ENCODE data around the gene NUTF2.

The NUTF2 gene

DNA sequence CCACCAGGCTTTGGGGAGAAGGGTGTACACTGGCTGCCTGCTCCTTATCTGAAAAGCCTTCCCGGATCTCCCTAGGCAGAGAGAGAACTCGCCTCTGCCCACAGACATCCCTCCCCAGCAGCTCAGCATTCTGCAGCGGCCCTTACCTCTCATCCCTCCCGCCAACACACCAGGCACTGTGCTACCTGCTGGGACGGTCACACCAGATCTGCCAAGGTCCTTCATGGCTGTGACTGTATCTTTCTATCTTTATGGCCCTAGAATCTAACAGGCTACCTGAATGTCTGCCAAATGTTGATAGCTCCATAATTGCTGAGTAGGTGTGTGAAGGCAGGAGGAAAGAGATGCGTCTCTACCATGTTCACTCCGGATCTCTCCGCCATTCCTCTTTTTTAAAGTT, 32.2 kb upstream of the NUTF2 start:
- intact Hi-C loops (cut with DNase I; ENCODE audit: low total_unique reads), result no loop called here
- TF ChIP-seq, protein P1, sequence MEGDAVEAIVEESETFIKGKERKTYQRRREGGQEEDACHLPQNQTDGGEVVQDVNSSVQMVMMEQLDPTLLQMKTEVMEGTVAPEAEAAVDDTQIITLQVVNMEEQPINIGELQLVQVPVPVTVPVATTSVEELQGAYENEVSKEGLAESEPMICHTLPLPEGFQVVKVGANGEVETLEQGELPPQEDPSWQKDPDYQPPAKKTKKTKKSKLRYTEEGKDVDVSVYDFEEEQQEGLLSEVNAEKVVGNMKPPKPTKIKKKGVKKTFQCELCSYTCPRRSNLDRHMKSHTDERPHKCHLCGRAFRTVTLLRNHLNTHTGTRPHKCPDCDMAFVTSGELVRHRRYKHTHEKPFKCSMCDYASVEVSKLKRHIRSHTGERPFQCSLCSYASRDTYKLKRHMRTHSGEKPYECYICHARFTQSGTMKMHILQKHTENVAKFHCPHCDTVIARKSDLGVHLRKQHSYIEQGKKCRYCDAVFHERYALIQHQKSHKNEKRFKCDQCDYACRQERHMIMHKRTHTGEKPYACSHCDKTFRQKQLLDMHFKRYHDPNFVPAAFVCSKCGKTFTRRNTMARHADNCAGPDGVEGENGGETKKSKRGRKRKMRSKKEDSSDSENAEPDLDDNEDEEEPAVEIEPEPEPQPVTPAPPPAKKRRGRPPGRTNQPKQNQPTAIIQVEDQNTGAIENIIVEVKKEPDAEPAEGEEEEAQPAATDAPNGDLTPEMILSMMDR (IDR thresholded peaks at IDR 0.05), result no peak

DNA sequence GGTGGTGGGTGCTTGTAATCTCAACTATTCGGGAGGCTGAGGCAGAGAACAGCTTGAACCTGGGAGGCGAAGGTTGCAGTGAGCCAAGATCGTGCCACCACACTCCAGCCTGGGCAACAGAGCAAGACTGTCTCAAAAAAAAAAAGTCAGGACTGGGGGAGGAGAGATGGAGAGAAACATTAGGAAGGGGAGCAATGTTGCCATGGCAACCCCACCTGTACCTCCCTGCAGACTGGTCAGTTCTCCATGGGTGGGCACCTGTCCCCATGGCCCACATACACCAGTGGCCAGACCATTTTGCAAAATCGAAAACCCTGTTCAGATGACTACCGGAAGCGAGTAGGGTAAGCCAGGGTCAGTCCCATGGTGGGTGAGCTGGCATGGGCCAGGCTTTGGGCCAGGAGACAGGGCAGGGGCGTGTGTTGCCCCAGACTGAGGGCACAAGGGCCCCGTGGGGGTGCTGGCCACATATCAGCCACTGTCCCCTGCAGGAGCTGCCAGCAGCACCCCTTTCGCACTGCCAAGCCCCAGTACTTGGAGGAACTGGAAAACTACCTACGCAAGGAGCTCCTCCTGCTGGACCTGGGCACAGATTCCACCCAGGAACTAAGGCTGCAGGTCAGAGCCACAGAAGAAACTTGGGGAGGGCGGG, 26.0 kb upstream of the NUTF2 start:
- TF ChIP-seq, protein P1 (IDR thresholded peaks at IDR 0.05), result no peak
- Histone ChIP-seq H3K27me3 (no peaks in the 10 kb centered on the region), H3K36me3 (peaks cover 0 to 5% (median 0%) of the 10 kb centered on the region in 3 donors), H3K27ac (no peak overlapping the region), H3K4me3 (no peak overlapping the region), H3K4me1 (peaks cover 0 to 6% (median 2%) of the 10 kb centered on the region in 4 donors), H3K9me3 (no peaks in the 10 kb centered on the region)
- DNase-seq, result no peak
- intact Hi-C loops (cut with DNase I; ENCODE audit: low total_unique reads), result no loop called here

More for the DNA sequence above, 32.2 kb upstream of the NUTF2 start:
- Histone ChIP-seq H3K27ac (no peak overlapping the region), H3K4me1 (peaks cover 0 to 6% (median 2%) of the 10 kb centered on the region in 4 donors), H3K27me3 (no peaks in the 10 kb centered on the region), H3K4me3 (no peak overlapping the region), H3K36me3 (no peaks in the 10 kb centered on the region), H3K9me3 (no peaks in the 10 kb centered on the region)
- no peak for DNase-seq

DNA sequence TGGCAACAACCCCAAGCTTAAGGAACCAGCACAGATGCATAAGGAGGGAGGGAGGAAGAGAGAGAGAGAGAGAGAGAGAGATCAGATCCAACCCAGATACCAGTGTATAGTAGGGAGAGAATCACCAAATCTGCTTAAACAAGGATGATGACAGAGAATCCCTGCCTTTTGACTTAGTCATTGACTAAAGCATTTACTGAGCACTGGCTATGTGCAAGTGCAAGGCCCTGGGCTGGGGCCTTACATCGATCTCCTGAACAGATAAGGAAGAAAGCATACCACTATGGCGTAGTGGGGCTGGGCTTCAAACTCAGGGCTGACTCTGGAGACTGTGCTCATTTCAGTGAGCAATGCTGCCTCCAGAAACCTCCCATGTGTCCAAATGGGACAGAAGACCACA, 24.2 kb upstream of the NUTF2 start:
- TF ChIP-seq, protein P1 (IDR thresholded peaks at IDR 0.05), result no peak
- DNase-seq, result no peak
- no peak overlapping the region for H3K4me3 ChIP-seq
- H3K36me3 ChIP-seq, result peaks cover 0 to 23% (median 8%) of the 10 kb centered on the region in 3 donors
- H3K27me3 ChIP-seq, result no peaks in the 10 kb centered on the region
- H3K9me3 ChIP-seq, result no peaks in the 10 kb centered on the region
- no peaks in the 10 kb centered on the region for H3K4me1 ChIP-seq
- no peak overlapping the region for H3K27ac ChIP-seq
- intact Hi-C loops (cut with DNase I; ENCODE audit: low total_unique reads), result no loop called here

DNA sequence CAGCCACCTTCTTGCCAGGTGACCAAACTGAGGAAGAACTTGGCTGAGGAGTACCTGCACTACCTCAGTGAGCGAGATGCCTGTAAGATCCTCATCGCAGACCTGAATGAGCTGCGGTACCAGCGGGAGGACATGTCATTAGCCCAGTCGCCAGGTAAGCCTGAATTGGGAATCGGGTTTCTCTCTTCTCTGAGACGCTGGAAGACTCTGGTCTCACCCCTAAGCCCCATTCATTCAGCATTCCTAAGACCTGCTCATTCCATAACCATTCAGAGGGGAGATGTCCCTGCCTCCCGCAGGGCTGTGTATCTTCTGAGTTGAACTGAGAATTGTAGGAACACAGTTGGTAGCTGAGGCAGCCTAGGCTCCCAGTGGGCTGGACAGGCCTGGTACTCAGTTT, 21.6 kb upstream of the NUTF2 start:
- no peak overlapping the region for H3K27ac ChIP-seq
- no peaks in the 10 kb centered on the region for H3K9me3 ChIP-seq
- H3K36me3 ChIP-seq, result peaks cover 9 to 49% (median 28%) of the 10 kb centered on the region in 3 donors
- TF ChIP-seq, protein P1 (IDR thresholded peaks at IDR 0.05), result no peak
- no peaks in the 10 kb centered on the region for H3K27me3 ChIP-seq
- no peak overlapping the region for H3K4me3 ChIP-seq
- H3K4me1 ChIP-seq, result no peaks in the 10 kb centered on the region
- intact Hi-C loops (cut with DNase I; ENCODE audit: low total_unique reads), result no loop called here
- DNase-seq, result no peak

DNA sequence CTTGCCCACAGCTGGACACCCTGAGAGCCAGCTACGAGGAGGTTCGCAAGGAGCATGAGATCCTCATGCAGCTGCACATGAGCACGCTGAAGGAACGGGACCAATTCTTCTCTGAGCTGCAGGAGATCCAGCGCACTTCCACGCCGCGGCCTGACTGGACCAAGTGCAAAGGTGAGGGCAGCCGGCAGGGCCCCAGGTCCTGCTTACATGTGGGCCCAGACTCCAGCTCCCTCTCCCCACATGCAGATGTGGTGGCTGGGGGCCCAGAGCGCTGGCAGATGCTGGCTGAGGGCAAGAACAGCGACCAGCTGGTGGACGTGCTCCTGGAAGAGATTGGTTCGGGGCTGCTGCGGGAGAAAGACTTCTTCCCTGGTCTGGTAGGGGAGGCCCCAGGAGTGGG, 20.8 kb upstream of the NUTF2 start:
- Histone ChIP-seq H3K36me3 (peaks cover 17 to 57% (median 36%) of the 10 kb centered on the region in 3 donors), H3K27ac (no peak overlapping the region), H3K27me3 (no peaks in the 10 kb centered on the region), H3K4me3 (no peak overlapping the region), H3K4me1 (no peaks in the 10 kb centered on the region), H3K9me3 (no peaks in the 10 kb centered on the region)
- intact Hi-C loops (cut with DNase I; ENCODE audit: low total_unique reads), result no loop called here
- TF ChIP-seq, protein P1 (IDR thresholded peaks at IDR 0.05), result no peak
- DNase-seq, result no peak
